ENCODE measurements around the gene ZBTB42.

ZBTB42 gene

GRCh38 chr14:104795781-104796686 is 4.9 kb upstream of the ZBTB42 start:
- DNase-seq = peak; percentile 67

GRCh38 chr14:104796687-104797081 is 4.2 kb upstream of the ZBTB42 start:
- DNase-seq = no peak

- no peak for DNase-seq
These were observed 3.5 kb upstream of the ZBTB42 start for GRCh38 chr14:104797115-104798044.

GRCh38 chr14:104798300-104799243 is 2.3 kb upstream of the ZBTB42 start:
- DNase-seq = no peak

GRCh38 chr14:104799244-104800014 is 1.5 kb upstream of the ZBTB42 start:
- no peak for DNase-seq

- peak; percentile 86 for DNase-seq
These were observed 708 bp upstream of the ZBTB42 start for GRCh38 chr14:104800015-104800770.

GRCh38 chr14:104801520-104802393 is 856 bp downstream of the ZBTB42 start:
- no peak for DNase-seq

GRCh38 chr14:104802394-104803184 is 1.7 kb downstream of the ZBTB42 start:
- no peak for DNase-seq

GRCh38 chr14:104803280-104803911 is 2.5 kb downstream of the ZBTB42 start:
- no peak for DNase-seq

GRCh38 chr14:104803912-104804410 is 3.1 kb downstream of the ZBTB42 start:
- DNase-seq = no peak

- no peak for DNase-seq
These were observed 3.8 kb downstream of the ZBTB42 start for GRCh38 chr14:104804481-104805325.

- no peak for DNase-seq
These were observed 4.4 kb downstream of the ZBTB42 start for GRCh38 chr14:104805326-104805678.

- no peak for DNase-seq
These were observed 5.2 kb downstream of the ZBTB42 start for GRCh38 chr14:104805941-104806624.

- no peak for DNase-seq
These were observed 5.9 kb downstream of the ZBTB42 start for GRCh38 chr14:104806625-104807465.

GRCh38 chr14:104808456-104808855 is 7.6 kb downstream of the ZBTB42 start:
- DNase-seq = no peak

GRCh38 chr14:104810316-104810715 is 9.4 kb downstream of the ZBTB42 start:
- no peak for DNase-seq
